AG09319 (cell line): ENCODE measurements around the gene MED15.

ENCODE experiments used
- DNase-seq: peaks from one replicate; pipeline ENCODE4 v3.0.0-alpha.2; 2010; ENCODE audit warnings: low read depth; ENCODE audit errors: extremely low read depth
- CTCF ChIP-seq: IDR thresholded peaks from 2 replicates; pipeline ENCODE4 v1.5.1; 2011; ENCODE audit warnings: low read depth, mild to moderate bottlenecking, inconsistent platforms, low read length, moderate library complexity

The MED15 gene

GRCh38 chr22:20531404-20532201 lies 24.2 kb downstream of the MED15 start:
- no peak for TF ChIP-seq CTCF
- no peak for DNase-seq

- TF ChIP-seq CTCF = no peak
- DNase-seq = no peak
These were observed 25.0 kb downstream of the MED15 start for GRCh38 chr22:20532256-20532993.

GRCh38 chr22:20533095-20533878 lies 25.9 kb downstream of the MED15 start:
- no peak for TF ChIP-seq CTCF
- DNase-seq = no peak

GRCh38 chr22:20533879-20534265 lies 26.5 kb downstream of the MED15 start:
- no peak for TF ChIP-seq CTCF
- DNase-seq = no peak

GRCh38 chr22:20536590-20537324 lies 29.3 kb downstream of the MED15 start:
- DNase-seq = no peak
- TF ChIP-seq CTCF = no peak

- TF ChIP-seq CTCF = no peak
- no peak for DNase-seq
These were observed 29.9 kb downstream of the MED15 start for GRCh38 chr22:20537325-20537756.
